HG03378 (cell line): Measurements from ENCODE around the gene MRGPRE.

Source experiments
- ATAC-seq: cut with Tn5 transposase; IDR thresholded peaks from one replicate; pipeline ENCODE4 v1.9.1; 2021; ENCODE audit warnings: mild to moderate bottlenecking, moderate library complexity; ENCODE audit not compliant: unreplicated experiment

The MRGPRE gene

GRCh38 chr11:3198815-3199214, 33.4 kb downstream of the MRGPRE start:
- no peak for ATAC-seq

- no peak for ATAC-seq
Measured at GRCh38 chr11:3197878-3198528, 34.2 kb downstream of the MRGPRE start.

- no peak for ATAC-seq
Measured at GRCh38 chr11:3197044-3197695, 35.0 kb downstream of the MRGPRE start.

- ATAC-seq, result no peak
Measured at GRCh38 chr11:3196161-3197043, 35.8 kb downstream of the MRGPRE start.

GRCh38 chr11:3195251-3196160, 36.7 kb downstream of the MRGPRE start:
- no peak for ATAC-seq

- ATAC-seq, result no peak
Measured at GRCh38 chr11:3194016-3194816, 38.0 kb downstream of the MRGPRE start.

GRCh38 chr11:3193373-3194015, 38.7 kb downstream of the MRGPRE start:
- ATAC-seq, result no peak

- ATAC-seq, result no peak
Measured at GRCh38 chr11:3192511-3193372, 39.5 kb downstream of the MRGPRE start.

- ATAC-seq, result no peak
Measured at GRCh38 chr11:3191586-3192324, 40.5 kb downstream of the MRGPRE start.

- ATAC-seq, result no peak
Measured at GRCh38 chr11:3190600-3190999, 41.6 kb downstream of the MRGPRE start.

GRCh38 chr11:3189886-3190583, 42.2 kb downstream of the MRGPRE start:
- no peak for ATAC-seq

- no peak for ATAC-seq
Measured at GRCh38 chr11:3189196-3189843, 42.9 kb downstream of the MRGPRE start.

- no peak for ATAC-seq
Measured at GRCh38 chr11:3188496-3189195, 43.6 kb downstream of the MRGPRE start.

GRCh38 chr11:3186166-3186953, 45.9 kb downstream of the MRGPRE start:
- no peak for ATAC-seq

- ATAC-seq, result no peak
Measured at GRCh38 chr11:3184732-3185347, 47.4 kb downstream of the MRGPRE start.
